GM12878 (cell line): ENCODE data around the gene PDZD7. TPM values are rescaled to one million over a fixed set of nuclear protein-coding genes. Genes with fewer than 3 reads are reported as not detected.
A peak's percentile ranks its signal among the peaks of the same experiment; 100 is the strongest.

Source experiments
- ATF7 ChIP-seq: fragments of 450-650 bp; IDR thresholded peaks from 2 replicates; pipeline ENCODE4 v1.6.1; 2016; ENCODE audit warnings: low read depth, mild to moderate bottlenecking
- BMI1 ChIP-seq: fragments of 450-650 bp; IDR thresholded peaks from 2 replicates; pipeline ENCODE4 v1.6.1; 2016; ENCODE audit warnings: mild to moderate bottlenecking, moderate library complexity, borderline replicate concordance
- CHD1 ChIP-seq: IDR thresholded peaks from 2 replicates; pipeline ENCODE4 v1.6.1; 2012; ENCODE audit warnings: low read depth, low read length, improper control_type of control experiment
- E2F4 ChIP-seq: IDR thresholded peaks from 2 replicates; pipeline ENCODE4 v1.6.1; 2012; ENCODE audit warnings: low read depth, low read length, improper control_type of control experiment
- EED ChIP-seq: sonication (generic); IDR thresholded peaks from 2 replicates; pipeline ENCODE4 v1.6.1; 2016; ENCODE audit warnings: antibody characterized with exemption, low read depth
- ETV6 ChIP-seq, 2 experiments: fragments of 450-650 bp in 1 of 2; IDR thresholded peaks in 1 of 2; conservative IDR thresholded peaks in 1 of 2; 2 replicates each; pipeline ENCODE4 v1.6.1; 2014; ENCODE audit warnings: antibody characterized with exemption in 1 of 2, borderline replicate concordance in 1 of 2, low read depth in 1 of 2, mild to moderate bottlenecking in 1 of 2, moderate library complexity in 1 of 2
- FOXK2 ChIP-seq: fragments of 450-650 bp; IDR thresholded peaks from 2 replicates; pipeline ENCODE4 v1.6.1; 2017; ENCODE audit warnings: mild to moderate bottlenecking, moderate library complexity
- HCFC1 ChIP-seq: fragments of 150-350 bp; IDR thresholded peaks from 2 replicates; pipeline ENCODE4 v1.6.1; 2014; ENCODE audit warnings: low read length
- HDAC2 ChIP-seq: fragments of 200-600 bp; sonication (generic); IDR thresholded peaks from 2 replicates; pipeline ENCODE4 v1.6.1; 2017
- IKZF1 ChIP-seq: fragments of 450-650 bp; conservative IDR thresholded peaks from 2 replicates; pipeline ENCODE4 v1.6.1; 2017; ENCODE audit warnings: antibody characterized with exemption, mild to moderate bottlenecking
- IKZF2 ChIP-seq, 2 experiments: fragments of 450-650 bp; IDR thresholded peaks; 2 replicates each; pipeline ENCODE4 v1.6.1; 2017; ENCODE audit warnings: mild to moderate bottlenecking in 2 of 2, moderate library complexity in 2 of 2
- KDM1A ChIP-seq: fragments of 200-600 bp; sonication (generic); IDR thresholded peaks from 2 replicates; pipeline ENCODE4 v1.6.1; 2016; ENCODE audit warnings: borderline replicate concordance
- KLF5 ChIP-seq: fragments of 450-650 bp; IDR thresholded peaks from 2 replicates; pipeline ENCODE4 v1.6.1; 2014; ENCODE audit warnings: mild to moderate bottlenecking; ENCODE audit not compliant: partially characterized antibody
- LARP7 ChIP-seq: fragments of 450-650 bp; IDR thresholded peaks from 2 replicates; pipeline ENCODE4 v1.6.1; 2017; ENCODE audit warnings: mild to moderate bottlenecking
- MXI1 ChIP-seq: fragments of 150-350 bp; IDR thresholded peaks from 2 replicates; pipeline ENCODE4 v1.6.1; 2011; ENCODE audit warnings: low read depth, mild to moderate bottlenecking, inconsistent platforms, low read length, improper control_type of control experiment
- NRF1 ChIP-seq: conservative IDR thresholded peaks from 2 replicates; pipeline ENCODE4 v1.6.1; 2011; ENCODE audit warnings: mild to moderate bottlenecking, low read depth, low read length, improper control_type of control experiment
- POLR2AphosphoS2 ChIP-seq: IDR thresholded peaks from 2 replicates; pipeline ENCODE4 v1.6.1; 2011; ENCODE audit warnings: low read depth, mild to moderate bottlenecking, low read length, improper control_type of control experiment, moderate library complexity
- RELA ChIP-seq: fragments of 450-650 bp; IDR thresholded peaks from 2 replicates; pipeline ENCODE4 v1.8.0; 2014; ENCODE audit warnings: borderline replicate concordance; ENCODE audit not compliant: partially characterized antibody
- SMAD1 ChIP-seq: fragments of 450-650 bp; IDR thresholded peaks from 2 replicates; pipeline ENCODE4 v1.6.1; 2018; ENCODE audit warnings: mild to moderate bottlenecking, low read depth; ENCODE audit not compliant: partially characterized antibody
- SREBF2 ChIP-seq: IDR thresholded peaks from 2 replicates; pipeline ENCODE4 v1.6.1; 2012; ENCODE audit warnings: mild to moderate bottlenecking, low read length
- STAT1 ChIP-seq: fragments of 450-650 bp; conservative IDR thresholded peaks from 2 replicates; pipeline ENCODE4 v1.6.1; 2014; ENCODE audit warnings: antibody characterized with exemption, mild to moderate bottlenecking
- TCF3 ChIP-seq: IDR thresholded peaks from 2 replicates; pipeline ENCODE4 v1.6.1; 2012; ENCODE audit warnings: low read depth, mild to moderate bottlenecking, low read length, borderline replicate concordance; ENCODE audit not compliant: insufficient read depth
- TCF7 ChIP-seq: IDR thresholded peaks from 2 replicates; pipeline ENCODE4 v1.6.1; 2014; ENCODE audit warnings: antibody characterized with exemption, borderline replicate concordance
- WRNIP1 ChIP-seq: IDR thresholded peaks from 2 replicates; pipeline ENCODE4 v1.6.1; 2011; ENCODE audit warnings: low read depth, low read length, improper control_type of control experiment, borderline replicate concordance
- ZNF207 ChIP-seq: fragments of 450-650 bp; IDR thresholded peaks from 2 replicates; pipeline ENCODE4 v1.6.1; 2014; ENCODE audit warnings: antibody characterized with exemption, mild to moderate bottlenecking, borderline replicate concordance
- ZNF384 ChIP-seq: IDR thresholded peaks from 2 replicates; pipeline ENCODE4 v1.6.1; 2012; ENCODE audit warnings: low read depth, mild to moderate bottlenecking, low read length, improper control_type of control experiment, borderline replicate concordance
- ZSCAN29 ChIP-seq: fragments of 450-650 bp; IDR thresholded peaks from 2 replicates; pipeline ENCODE4 v1.6.1; 2017; ENCODE audit warnings: mild to moderate bottlenecking, moderate library complexity
- polyA plus RNA-seq, 11 experiments: library from polyadenylated mRNA; depleted of rRNA in 4 of 11; unstranded in 6 of 11; stranded (reverse) in 5 of 11; fragments of >200 nt; fragmentation: Nextera tagmentation in 4 of 11; fragmentation: Illumina TruSeq in 1 of 11; extraction: Ambion mirVana in 4 of 11; extraction: Trizol in 1 of 11; gene quantifications; 1 replicate in 1 of 11; 2 replicates in 10 of 11; pipeline versions ENCODE4 v1.2.1 to v1.2.3, GENCODE V29; 2011 to 2016; ENCODE audit warnings: inconsistent platforms in 2 of 11, missing spikeins in 2 of 11, low read depth in 1 of 11
- total RNA-seq, 4 experiments: library from RNA; depleted of rRNA in 3 of 4; stranded (reverse); fragments of >200 nt in 3 of 4; fragmentation: Illumina TruSeq in 1 of 4; extraction: Trizol in 1 of 4; gene quantifications; 2 replicates each; pipeline versions ENCODE4 v1.2.1 to v1.2.3, GENCODE V29; 2013 to 2021
- TF ChIP-seq, protein P1 (sequence below): fragments of 450-650 bp; conservative IDR thresholded peaks from 2 replicates; pipeline ENCODE4 v1.6.1; 2017; ENCODE audit warnings: mild to moderate bottlenecking, moderate library complexity
- TF ChIP-seq, protein P2 (sequence below): fragments of 450-650 bp; IDR thresholded peaks from 2 replicates; pipeline ENCODE4 v1.6.1; 2017; ENCODE audit warnings: mild to moderate bottlenecking, low read depth, inconsistent platforms; ENCODE audit not compliant: poor library complexity, severe bottlenecking

Gene PDZD7
- total and polyA plus RNA-seq, 10 of the 15 experiments (the other 5 are each of a cell fraction or from before 2014, with no cell fraction given), result 0.01 to 0.20 (median 0.03) TPM; not detected in 7

- TF ChIP-seq, protein P1, sequence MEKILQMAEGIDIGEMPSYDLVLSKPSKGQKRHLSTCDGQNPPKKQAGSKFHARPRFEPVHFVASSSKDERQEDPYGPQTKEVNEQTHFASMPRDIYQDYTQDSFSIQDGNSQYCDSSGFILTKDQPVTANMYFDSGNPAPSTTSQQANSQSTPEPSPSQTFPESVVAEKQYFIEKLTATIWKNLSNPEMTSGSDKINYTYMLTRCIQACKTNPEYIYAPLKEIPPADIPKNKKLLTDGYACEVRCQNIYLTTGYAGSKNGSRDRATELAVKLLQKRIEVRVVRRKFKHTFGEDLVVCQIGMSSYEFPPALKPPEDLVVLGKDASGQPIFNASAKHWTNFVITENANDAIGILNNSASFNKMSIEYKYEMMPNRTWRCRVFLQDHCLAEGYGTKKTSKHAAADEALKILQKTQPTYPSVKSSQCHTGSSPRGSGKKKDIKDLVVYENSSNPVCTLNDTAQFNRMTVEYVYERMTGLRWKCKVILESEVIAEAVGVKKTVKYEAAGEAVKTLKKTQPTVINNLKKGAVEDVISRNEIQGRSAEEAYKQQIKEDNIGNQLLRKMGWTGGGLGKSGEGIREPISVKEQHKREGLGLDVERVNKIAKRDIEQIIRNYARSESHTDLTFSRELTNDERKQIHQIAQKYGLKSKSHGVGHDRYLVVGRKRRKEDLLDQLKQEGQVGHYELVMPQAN, result no peak
- TF ChIP-seq MXI1 (no peak), TCF7 (no peak), E2F4 (no peak), EED (0 out of 2 replicates have a peak, but pooled peaks have one; percentile 19), FOXK2 (no peak), SREBF2 (no peak), HCFC1 (no peak), WRNIP1 (no peak), LARP7 (no peak), POLR2AphosphoS2 (no peak), ETV6 (conservative IDR thresholded peaks at IDR 0.05 in 1 of 2, IDR thresholded peaks at IDR 0.05 in 1 of 2; ENCODE audit: borderline replicate concordance in 1 of 2, low read depth in 1 of 2) (no peak), STAT1 (no peak), NRF1 (no peak), ZNF207 (no peak), KDM1A (no peak), RELA (no peak), KLF5 (no peak), IKZF1 (peak; percentile 50; the same call in 1 of the 2 replicates), HDAC2 (no peak), ATF7 (peak; percentile 47; the same call in 1 of the 2 replicates), SMAD1 (no peak), IKZF2 (IDR thresholded peaks at IDR 0.05) (peak; percentile 67 to 68), TCF3 (no peak), ZSCAN29 (no peak), BMI1 (no peak), ZNF384 (peak; percentile 92), CHD1 (no peak)
- TF ChIP-seq, protein P2, sequence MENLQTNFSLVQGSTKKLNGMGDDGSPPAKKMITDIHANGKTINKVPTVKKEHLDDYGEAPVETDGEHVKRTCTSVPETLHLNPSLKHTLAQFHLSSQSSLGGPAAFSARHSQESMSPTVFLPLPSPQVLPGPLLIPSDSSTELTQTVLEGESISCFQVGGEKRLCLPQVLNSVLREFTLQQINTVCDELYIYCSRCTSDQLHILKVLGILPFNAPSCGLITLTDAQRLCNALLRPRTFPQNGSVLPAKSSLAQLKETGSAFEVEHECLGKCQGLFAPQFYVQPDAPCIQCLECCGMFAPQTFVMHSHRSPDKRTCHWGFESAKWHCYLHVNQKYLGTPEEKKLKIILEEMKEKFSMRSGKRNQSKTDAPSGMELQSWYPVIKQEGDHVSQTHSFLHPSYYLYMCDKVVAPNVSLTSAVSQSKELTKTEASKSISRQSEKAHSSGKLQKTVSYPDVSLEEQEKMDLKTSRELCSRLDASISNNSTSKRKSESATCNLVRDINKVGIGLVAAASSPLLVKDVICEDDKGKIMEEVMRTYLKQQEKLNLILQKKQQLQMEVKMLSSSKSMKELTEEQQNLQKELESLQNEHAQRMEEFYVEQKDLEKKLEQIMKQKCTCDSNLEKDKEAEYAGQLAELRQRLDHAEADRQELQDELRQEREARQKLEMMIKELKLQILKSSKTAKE, result no peak
Observed at GRCh38 chr10:101071267-101071884, 40.4 kb upstream of the PDZD7 start (continued).
